Measurements from ENCODE around the gene CHURC1. TPM values are rescaled to one million over a fixed set of nuclear protein-coding genes. Genes with fewer than 3 reads are reported as not detected.

Gene CHURC1
- total RNA-seq (2014; rRNA removed; shearing (Covaris generic)) (33.0 and 34.0 TPM in 2 replicates), total RNA-seq (2022) (54.6 and 72.5 TPM in 2 replicates), Bru-seq, nascent RNA (percentile 96 among the genes with signal in this experiment), BruChase-seq, experiment 1, labeled RNA remaining after a 6-hour chase (percentile 98 among the genes with signal in this experiment), BruChase-seq, experiment 2, labeled RNA remaining after a 2-hour chase (percentile 99 among the genes with signal in this experiment)
- long read RNA-seq, transcript CHURC1-208 (4 exons, 3,615 nt), result minor isoform, 13 of 112 reads
- long read RNA-seq, transcript CHURC1-202 (3 exons, 439 nt), result minor isoform, 6 of 112 reads
- long read RNA-seq, transcript CHURC1-207 (2 exons, 571 nt), result minor isoform, 13 of 112 reads
- long read RNA-seq, transcript CHURC1-203 (4 exons, 2,629 nt), result major isoform, 73 of 112 reads
- long read RNA-seq, partial matches to known transcripts, result 0 of 112 reads
- long read RNA-seq, other reads (novel, unspliced or antisense), result 4 of 112 reads

DNA sequence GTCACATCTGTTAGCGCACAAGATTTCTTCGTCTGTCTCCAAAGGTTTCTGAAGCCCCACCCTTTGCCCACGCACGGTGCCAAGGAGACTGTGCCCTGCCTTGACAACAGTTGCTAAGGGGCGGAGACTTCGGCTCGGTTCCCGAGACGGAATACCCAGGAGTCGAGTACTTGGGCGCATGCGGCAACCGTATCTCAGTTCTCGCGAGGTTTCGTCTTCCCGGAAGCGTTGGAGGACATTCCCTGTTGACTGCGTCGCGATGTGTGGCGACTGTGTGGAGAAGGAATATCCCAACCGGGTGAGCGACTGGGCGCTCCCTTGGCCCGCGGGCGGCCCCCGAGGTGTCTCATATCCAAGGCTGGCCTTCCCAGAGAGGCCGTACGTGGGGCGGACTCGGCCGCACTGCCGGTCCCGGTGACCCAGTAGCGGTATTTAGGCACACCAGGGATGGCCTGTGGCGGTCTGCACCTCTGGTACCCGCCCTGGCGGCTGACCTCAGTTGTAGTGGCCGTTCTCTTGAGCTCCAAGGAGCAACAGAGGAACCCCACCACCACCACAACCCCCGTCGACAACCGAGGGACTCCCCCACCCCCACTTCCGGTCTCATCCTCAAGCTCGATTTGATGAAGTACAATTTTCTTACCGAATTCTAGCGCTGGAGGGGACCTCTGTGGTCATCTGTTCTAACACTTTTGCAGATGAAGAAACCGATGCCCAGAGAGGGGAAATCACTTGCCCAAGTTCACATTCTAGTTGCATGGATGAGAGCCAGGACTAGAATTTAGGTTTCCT lies at the start of gene CHURC1:
Gene CHURC1, plus strand, starts transcription at position 219 of the 792 bp plus-strand sequence. Its CDS starts 41 bp downstream, at position 260.
- no peaks in the 10 kb centered on the region for H3K9me3 ChIP-seq (ENCODE audit: low read length)
- peaks cover 16% of the 10 kb centered on the region for H3K4me1 ChIP-seq (ENCODE audit: insufficient read depth, low read length, poor library complexity, severe bottlenecking)
- ChIA-PET POLR2A (interaction anchor here (0.6 to 1.8 kb wide), 5 partner anchors 10 to 748 kb away, joined by 3 to 14 read pairs (median 4); no protein-coding TSS in a partner anchor), CTCF (ENCODE audit: unreplicated experiment) (interaction anchor here (0.6 to 0.7 kb wide), 4 partner anchors 58 to 467 kb away, joined by 3 to 8 read pairs (median 4); no protein-coding TSS in a partner anchor)
- H3K27ac ChIP-seq (ENCODE audit: low read depth, low read length, poor library complexity, severe bottlenecking), result peak within 1 kb of the TSS; percentile 52
- H3K4me2 ChIP-seq (ENCODE audit: low read length), result peak within 1 kb of the TSS; percentile 86
- no peaks in the 10 kb centered on the region for H3K9me2 ChIP-seq (ENCODE audit: insufficient read depth, low read length)
- peak within 1 kb of the TSS; percentile 91 for H3K4me3 ChIP-seq (ENCODE audit: low read depth, low read length, poor library complexity, severe bottlenecking)
- peaks cover 48% of the 10 kb centered on the region for H3K79me2 ChIP-seq (ENCODE audit: insufficient read depth, low read depth, low read length)
- H3K36me3 ChIP-seq (ENCODE audit: insufficient read depth, low read length), result peaks cover 26% of the 10 kb centered on the region
- TF ChIP-seq, protein P1, sequence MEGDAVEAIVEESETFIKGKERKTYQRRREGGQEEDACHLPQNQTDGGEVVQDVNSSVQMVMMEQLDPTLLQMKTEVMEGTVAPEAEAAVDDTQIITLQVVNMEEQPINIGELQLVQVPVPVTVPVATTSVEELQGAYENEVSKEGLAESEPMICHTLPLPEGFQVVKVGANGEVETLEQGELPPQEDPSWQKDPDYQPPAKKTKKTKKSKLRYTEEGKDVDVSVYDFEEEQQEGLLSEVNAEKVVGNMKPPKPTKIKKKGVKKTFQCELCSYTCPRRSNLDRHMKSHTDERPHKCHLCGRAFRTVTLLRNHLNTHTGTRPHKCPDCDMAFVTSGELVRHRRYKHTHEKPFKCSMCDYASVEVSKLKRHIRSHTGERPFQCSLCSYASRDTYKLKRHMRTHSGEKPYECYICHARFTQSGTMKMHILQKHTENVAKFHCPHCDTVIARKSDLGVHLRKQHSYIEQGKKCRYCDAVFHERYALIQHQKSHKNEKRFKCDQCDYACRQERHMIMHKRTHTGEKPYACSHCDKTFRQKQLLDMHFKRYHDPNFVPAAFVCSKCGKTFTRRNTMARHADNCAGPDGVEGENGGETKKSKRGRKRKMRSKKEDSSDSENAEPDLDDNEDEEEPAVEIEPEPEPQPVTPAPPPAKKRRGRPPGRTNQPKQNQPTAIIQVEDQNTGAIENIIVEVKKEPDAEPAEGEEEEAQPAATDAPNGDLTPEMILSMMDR (conservative IDR thresholded peaks at IDR 0.05; ENCODE audit: low read length), result no peak
- no peak for TF ChIP-seq EZH2phosphoT487 (IDR thresholded peaks at IDR 0.05; ENCODE audit: borderline replicate concordance, low read depth, low read length)
- intact Hi-C loops (cut with micrococcal nuclease; ENCODE audit: unreplicated experiment), result no loop called here
- no TSS peak for BruUV-seq (replicated peaks)
- peak; percentile 97 for DNase-seq (ENCODE audit: low spot score)
- H2AFZ ChIP-seq (ENCODE audit: low read length), result peak within 1 kb of the TSS; percentile 89
- peaks cover 18% of the 10 kb centered on the region; the same call in 1 of the 2 replicates for H4K20me1 ChIP-seq (ENCODE audit: insufficient read depth, low read length)

DNA sequence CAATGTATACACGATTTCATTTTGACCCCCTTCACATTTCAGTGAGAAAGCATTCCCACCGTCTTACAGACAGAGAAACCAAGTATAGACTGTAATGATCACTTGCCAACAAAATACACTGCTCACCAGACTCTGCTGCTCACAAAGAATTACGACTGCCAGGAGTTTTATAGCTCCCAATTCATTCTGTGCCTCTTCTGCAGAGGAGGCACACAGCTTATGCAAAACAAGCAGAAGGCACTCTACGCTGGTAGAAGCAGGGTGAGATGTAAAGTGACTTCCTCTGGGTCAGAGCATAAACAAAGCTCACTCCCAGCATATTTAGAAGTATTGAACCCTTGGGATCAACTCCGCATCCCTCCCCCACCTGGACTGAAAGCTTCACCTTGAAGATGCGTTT lies 49.1 kb upstream of the CHURC1 start:
- H3K4me3 ChIP-seq (ENCODE audit: low read depth, low read length, poor library complexity, severe bottlenecking), result no peak overlapping the region
- CTCF ChIA-PET (ENCODE audit: unreplicated experiment), result no interaction called here
- H4K20me1 ChIP-seq (ENCODE audit: insufficient read depth, low read length), result no peaks in the 10 kb centered on the region
- H3K9me2 ChIP-seq (ENCODE audit: insufficient read depth, low read length), result no peaks in the 10 kb centered on the region
- no peaks in the 10 kb centered on the region for H3K4me1 ChIP-seq (ENCODE audit: insufficient read depth, low read length, poor library complexity, severe bottlenecking)
- H3K27ac ChIP-seq (ENCODE audit: low read depth, low read length, poor library complexity, severe bottlenecking), result no peak overlapping the region
- H3K4me2 ChIP-seq (ENCODE audit: low read length), result no peak overlapping the region
- intact Hi-C loops (cut with micrococcal nuclease; ENCODE audit: unreplicated experiment), result no loop called here
- no peaks in the 10 kb centered on the region for H3K9me3 ChIP-seq (ENCODE audit: low read length)
- no peak overlapping the region for H2AFZ ChIP-seq (ENCODE audit: low read length)
- H3K36me3 ChIP-seq (ENCODE audit: insufficient read depth, low read length), result no peaks in the 10 kb centered on the region
- TF ChIP-seq, protein P1 (conservative IDR thresholded peaks at IDR 0.05; ENCODE audit: low read length), result no peak
- no peak for TF ChIP-seq EZH2phosphoT487 (IDR thresholded peaks at IDR 0.05; ENCODE audit: borderline replicate concordance, low read depth, low read length)
- DNase-seq (ENCODE audit: low spot score), result no peak
- POLR2A ChIA-PET, result interaction anchor here (0.7 kb wide), 1 partner anchor 411 kb away, joined by 3 read pairs; no protein-coding TSS in a partner anchor
- BruUV-seq (replicated peaks), result no TSS peak
- no peaks in the 10 kb centered on the region for H3K79me2 ChIP-seq (ENCODE audit: insufficient read depth, low read depth, low read length)

Measured in OCI-LY7 (cell line).